GM12878 (cell line): ENCODE data around the gene DLX6. TPM values are rescaled to one million over a fixed set of nuclear protein-coding genes. Genes with fewer than 3 reads are reported as not detected.

Experiments used
- ATAC-seq: fragments of 200-7000 bp; cut with Tn5 transposase; 3 replicates; pipeline ENCODE4 v1.9.1; 2020; ENCODE audit warnings: mild to moderate bottlenecking, moderate library complexity
- BruUV-seq: library from RNA; stranded (reverse); fragments of 400-500 nt; replicated peaks from 2 replicates; lab custom pipeline; 2021; lab: Mats Ljungman, UMichigan
- CTCF ChIA-PET: fragments of 300-600 bp; sonication (Branson Sonifier 250); formaldehyde crosslinking; extraction: SDS; loops from one replicate; lab custom pipeline; 2021; ENCODE audit warnings: inconsistent platforms; lab: Yijun Ruan, JAX
- POLR2A ChIA-PET: fragments of 350-600 bp; formaldehyde crosslinking; extraction: SDS; loops from one replicate; lab custom pipeline; 2021; ENCODE audit warnings: inconsistent platforms; lab: Charles Lee
- RAD21 ChIA-PET: fragments of 300-600 bp; sonication (Branson Sonifier 250); formaldehyde crosslinking; loops from one replicate; lab custom pipeline; 2023; ENCODE audit warnings: antibody characterized with exemption; ENCODE audit not compliant: unreplicated experiment; lab: Charles Lee
- SMC1A ChIA-PET: fragments of 300-600 bp; sonication (Branson Sonifier 250); formaldehyde crosslinking; loops from one replicate; lab custom pipeline; 2023; ENCODE audit not compliant: unreplicated experiment, uncharacterized antibody; lab: Charles Lee
- DNase-seq: peaks from one replicate; pipeline ENCODE4 v3.0.0-alpha.2; 2011; ENCODE audit warnings: low read depth, low spot score
- FAIRE-seq: peaks from 3 replicates; lab custom pipeline; 2011; peaks lifted over from hg19 to GRCh38; lab: Jason Lieb, UNC
- H2AFZ ChIP-seq: 2 replicates; pipeline ENCODE4 v1.6.0; 2011; ENCODE audit warnings: low read depth, low read length, control low read depth; ENCODE audit not compliant: control insufficient read depth
- H3K27ac ChIP-seq: 2 replicates; pipeline ENCODE4 v1.5.1; 2011; ENCODE audit warnings: control low read depth; ENCODE audit not compliant: control insufficient read depth, insufficient read depth
- H3K27me3 ChIP-seq, 2 experiments: replicated peaks in 1 of 2; 2 replicates each; pipeline versions ENCODE4 v1.6.0 to v1.6.1; 2011; ENCODE audit warnings: low read length in 1 of 2; ENCODE audit not compliant: control insufficient read depth in 2 of 2, insufficient read depth in 2 of 2
- H3K36me3 ChIP-seq, 2 experiments: 2 replicates each; pipeline ENCODE4 v1.5.1; 2011; ENCODE audit warnings: low read length in 1 of 2; ENCODE audit not compliant: control insufficient read depth in 2 of 2, insufficient read depth in 2 of 2
- H3K4me1 ChIP-seq: 2 replicates; pipeline ENCODE4 v1.6.1; 2011; ENCODE audit warnings: mild to moderate bottlenecking, low read length, moderate library complexity, mixed read lengths; ENCODE audit not compliant: control insufficient read depth, insufficient read depth
- H3K4me2 ChIP-seq: 2 replicates; pipeline ENCODE4 v1.6.0; 2011; ENCODE audit warnings: control low read depth; ENCODE audit not compliant: control insufficient read depth, insufficient read depth
- H3K4me3 ChIP-seq: fragments of 200-600 bp; sonication (generic); 2 replicates; pipeline ENCODE4 v1.5.1; 2016
- H3K79me2 ChIP-seq: 2 replicates; pipeline ENCODE4 v1.6.0; 2011; ENCODE audit warnings: low read length; ENCODE audit not compliant: control insufficient read depth, insufficient read depth
- H3K9ac ChIP-seq: 2 replicates; pipeline ENCODE4 v1.8.0; 2011; ENCODE audit warnings: low read length, control low read depth, mixed read lengths; ENCODE audit not compliant: control insufficient read depth, insufficient read depth
- H3K9me3 ChIP-seq: replicated peaks from 3 replicates; pipeline ENCODE4 v1.5.1; 2011; ENCODE audit warnings: mild to moderate bottlenecking, low read length; ENCODE audit not compliant: control insufficient read depth, insufficient read depth
- H4K20me1 ChIP-seq: 2 replicates; pipeline ENCODE4 v1.6.0; 2011; ENCODE audit not compliant: control insufficient read depth, insufficient read depth
- BMI1 ChIP-seq: fragments of 450-650 bp; IDR thresholded peaks from 2 replicates; pipeline ENCODE4 v1.6.1; 2016; ENCODE audit warnings: mild to moderate bottlenecking, moderate library complexity, borderline replicate concordance
- ELK1 ChIP-seq: IDR thresholded peaks from 2 replicates; pipeline ENCODE4 v1.6.1; 2012; ENCODE audit warnings: low read depth, low read length, improper control_type of control experiment
- NKRF ChIP-seq: fragments of 450-650 bp; conservative IDR thresholded peaks from 2 replicates; pipeline ENCODE4 v1.6.1; 2017; ENCODE audit warnings: mild to moderate bottlenecking, moderate library complexity
- NR2F1 ChIP-seq: fragments of 450-650 bp; conservative IDR thresholded peaks from 2 replicates; pipeline ENCODE4 v1.6.1; 2017; ENCODE audit warnings: mild to moderate bottlenecking
- PRDM15 ChIP-seq: fragments of 450-650 bp; formaldehyde crosslinking; IDR thresholded peaks from 2 replicates; pipeline ENCODE4 v1.4.0; 2020; ENCODE audit warnings: mild to moderate bottlenecking, moderate library complexity
- SMAD5 ChIP-seq: IDR thresholded peaks from 2 replicates; pipeline ENCODE4 v1.6.1; 2016; ENCODE audit warnings: antibody characterized with exemption, low read depth
- USF1 ChIP-seq: IDR thresholded peaks from 2 replicates; pipeline ENCODE4 v1.6.1; 2011; ENCODE audit warnings: borderline replicate concordance, low read depth, mild to moderate bottlenecking, moderate library complexity, mixed read lengths, low read length; ENCODE audit not compliant: insufficient read depth; ENCODE audit errors: extremely low read length
- ZBTB40 ChIP-seq: fragments of 450-650 bp; IDR thresholded peaks from 2 replicates; pipeline ENCODE4 v1.6.1; 2016; ENCODE audit warnings: mild to moderate bottlenecking, moderate library complexity, borderline replicate concordance
- ZNF24 ChIP-seq: fragments of 450-650 bp; IDR thresholded peaks from 2 replicates; pipeline ENCODE4 v1.6.1; 2017; ENCODE audit warnings: antibody characterized with exemption, mild to moderate bottlenecking
- WGBS: methylation state at CpG from one replicate; pipeline ENCODE4 v1.1.6; 2016; ENCODE audit warnings: low lambda C conversion rate; ENCODE audit not compliant: insufficient replicate concordance, insufficient coverage; ENCODE audit errors: missing lambda C conversion rate; 5-methylcytosine and 5-hydroxymethylcytosine counted together
- in situ Hi-C: fragments of 300-500 bp; cut with MboI; formaldehyde crosslinking; loops from 9 replicates; pipeline ENCODE4 v1.14.3; 2018; ENCODE audit warnings: mixed read lengths
- intact Hi-C: fragments of 100-400 bp; cut with micrococcal nuclease; formaldehyde crosslinking; loops from one replicate; pipeline ENCODE4 v1.14.2; 2022; ENCODE audit not compliant: unreplicated experiment
- polyA plus RNA-seq, 11 experiments: library from polyadenylated mRNA; depleted of rRNA in 4 of 11; unstranded in 6 of 11; stranded (reverse) in 5 of 11; fragments of >200 nt; fragmentation: Nextera tagmentation in 4 of 11; fragmentation: Illumina TruSeq in 1 of 11; extraction: Ambion mirVana in 4 of 11; extraction: Trizol in 1 of 11; gene quantifications; 1 replicate in 1 of 11; 2 replicates in 10 of 11; pipeline versions ENCODE4 v1.2.1 to v1.2.3, GENCODE V29; 2011 to 2016; ENCODE audit warnings: inconsistent platforms in 2 of 11, missing spikeins in 2 of 11, low read depth in 1 of 11
- total RNA-seq, 4 experiments: library from RNA; depleted of rRNA in 3 of 4; stranded (reverse); fragments of >200 nt in 3 of 4; fragmentation: Illumina TruSeq in 1 of 4; extraction: Trizol in 1 of 4; gene quantifications; 2 replicates each; pipeline versions ENCODE4 v1.2.1 to v1.2.3, GENCODE V29; 2013 to 2021

DLX6 gene
- total and polyA plus RNA-seq, 10 of the 15 experiments (the other 5 are each of a cell fraction or from before 2014, with no cell fraction given), result not detected

- no peaks in the 10 kb centered on the region for H3K36me3 ChIP-seq
- DNase-seq (no peak), FAIRE-seq (no peak), ATAC-seq (no peak)
- H2AFZ ChIP-seq, result no peak overlapping the region
- no peak overlapping the region for H3K4me3 ChIP-seq
- no peak for TF ChIP-seq SMAD5
- no peak for TF ChIP-seq ZBTB40
- no peak for TF ChIP-seq BMI1
- no peak for TF ChIP-seq USF1
- TF ChIP-seq ELK1, result no peak
- no peak for TF ChIP-seq PRDM15 (CRISPR knock-in tag)
- no peak for TF ChIP-seq ZNF24
- TF ChIP-seq NR2F1, result no peak
- no peak for TF ChIP-seq NKRF
- H3K27me3 ChIP-seq, result peaks cover 12 to 25% of the 10 kb centered on the region in 2 experiments; a peak in 3 of 4 replicates
- SMC1A ChIA-PET, result no interaction called here
- in situ Hi-C loops, result no loop called here
- CTCF ChIA-PET, result no interaction called here
- no TSS peak for BruUV-seq
- intact Hi-C loops, result no loop called here
- no peaks in the 10 kb centered on the region for H4K20me1 ChIP-seq
- RAD21 ChIA-PET, result no interaction called here
- no peak overlapping the region for H3K27ac ChIP-seq
- H3K9ac ChIP-seq, result no peak overlapping the region
- H3K4me2 ChIP-seq, result no peak overlapping the region
- 0% methylated on average over 1 of the region's 1 CpG for WGBS
- H3K4me1 ChIP-seq, result no peaks in the 10 kb centered on the region
- POLR2A ChIA-PET, result no interaction called here
- H3K79me2 ChIP-seq, result no peaks in the 10 kb centered on the region
- H3K9me3 ChIP-seq, result no peaks in the 10 kb centered on the region
Measured at GRCh38 chr7:97011104-97011503, 5.8 kb downstream of the DLX6 start.
